Measurements from ENCODE around the gene ORAI3.

The ORAI3 gene

DNA sequence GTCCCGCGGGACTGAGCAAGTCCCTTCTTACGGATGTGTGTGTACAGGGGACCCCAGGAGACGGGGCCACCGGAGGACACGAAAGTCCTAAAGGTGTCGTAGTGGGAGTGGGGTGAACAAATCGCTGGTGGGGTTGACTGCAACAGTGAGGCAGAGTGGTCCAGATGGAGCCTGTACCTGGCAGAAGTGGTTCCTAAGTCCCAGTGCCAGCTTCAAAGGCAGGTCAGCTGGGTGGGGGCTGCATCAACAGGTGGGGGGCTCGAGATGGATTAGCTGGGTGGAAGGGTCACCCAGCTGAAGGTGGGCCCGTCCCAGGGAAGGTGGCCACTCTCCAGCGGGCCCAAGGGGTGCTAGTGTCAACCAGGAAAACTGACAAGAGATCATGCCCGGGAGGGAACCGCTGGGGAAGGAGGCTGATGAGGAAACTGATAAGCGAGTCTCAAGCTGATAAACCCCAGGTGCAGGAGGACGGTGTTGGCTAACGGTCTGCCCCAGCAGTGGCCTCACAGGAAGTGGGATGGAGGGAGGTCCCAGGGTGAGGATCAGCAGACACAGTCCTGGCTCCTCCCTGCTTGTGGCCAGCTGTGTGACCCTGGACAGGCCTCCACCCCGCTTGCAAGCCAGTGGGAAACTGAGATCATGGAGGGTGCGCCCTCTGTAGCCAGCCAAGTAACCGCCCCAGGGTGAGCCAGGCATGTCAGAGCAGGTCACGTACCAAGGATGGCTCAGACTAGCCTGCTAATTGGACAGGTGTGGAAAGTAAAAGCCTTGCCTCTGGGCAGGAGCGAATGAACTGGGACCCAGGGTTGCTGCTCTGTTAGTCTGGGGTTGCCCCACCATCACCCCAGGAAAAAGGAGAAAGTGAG lies 1.0 kb downstream of the ORAI3 start:
- CTCF ChIA-PET: interaction anchor here (0.6 to 1.7 kb wide), 5 partner anchors 8 to 115 kb away, joined by 3 to 11 read pairs (median 4); no protein-coding TSS in a partner anchor
- DNase-seq (ENCODE audit: low spot score): peak; percentile 88
- peak overlapping the region; percentile 98 for H3K27ac ChIP-seq

DNA sequence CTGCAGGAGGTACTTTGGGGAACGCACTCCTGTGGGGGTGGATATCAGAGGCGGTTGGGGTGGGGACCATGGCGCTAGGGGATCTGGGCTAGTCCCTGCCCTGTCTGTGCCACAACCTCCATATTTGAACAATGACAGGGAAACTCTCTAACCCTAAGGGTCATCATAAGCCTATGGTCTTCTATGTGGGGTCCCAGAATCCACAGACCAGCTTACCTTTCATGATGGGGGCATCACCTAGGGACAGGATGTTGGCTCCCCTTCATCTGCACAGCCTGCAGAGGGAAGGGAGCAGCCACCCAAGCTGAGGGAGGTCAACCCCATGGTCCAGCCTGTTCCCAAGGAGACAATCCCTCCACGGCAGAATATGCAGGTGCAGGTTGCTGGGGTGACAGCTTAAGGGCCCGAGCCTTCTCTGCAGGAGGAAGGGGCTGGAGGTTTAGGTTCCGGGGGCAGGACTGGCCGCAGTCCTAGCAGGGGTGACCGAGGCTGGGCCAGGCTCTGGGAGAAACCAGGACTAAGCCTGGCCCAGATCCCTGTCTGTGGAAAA lies 1.7 kb downstream of the ORAI3 start:
- no peak for TF ChIP-seq CTCF (conservative IDR thresholded peaks at IDR 0.05; ENCODE audit: low read depth)
- no peak for DNase-seq (ENCODE audit: low spot score)
- H3K27ac ChIP-seq: peak overlapping the region; percentile 98
- CTCF ChIA-PET: interaction anchor here (1.1 to 1.7 kb wide), 2 partner anchors 9 to 49 kb away, joined by 4 to 11 read pairs; no protein-coding TSS in a partner anchor
- POLR2A ChIA-PET (ENCODE audit: low non-redundant PET): no interaction called here

More for the DNA sequence above, 1.0 kb downstream of the ORAI3 start:
- POLR2A ChIA-PET (ENCODE audit: low non-redundant PET): no interaction called here
- TF ChIP-seq CTCF (conservative IDR thresholded peaks at IDR 0.05; ENCODE audit: low read depth): no peak

GRCh38 chr16:30951193-30951592 lies 2.3 kb downstream of the ORAI3 start:
- no peak for DNase-seq (ENCODE audit: low spot score)
- H3K27ac ChIP-seq: peak overlapping the region; percentile 98
- ChIA-PET CTCF (interaction anchor here (1.7 kb wide), 1 partner anchor 10 kb away, joined by 11 read pairs; no protein-coding TSS in a partner anchor), POLR2A (ENCODE audit: low non-redundant PET) (no interaction called here)
- no peak for TF ChIP-seq CTCF (conservative IDR thresholded peaks at IDR 0.05; ENCODE audit: low read depth)

GRCh38 chr16:30951750-30952149 lies 2.9 kb downstream of the ORAI3 start:
- ChIA-PET CTCF (interaction anchor here (0.6 kb wide), 1 partner anchor 148 kb away, joined by 3 read pairs; no protein-coding TSS in a partner anchor), POLR2A (ENCODE audit: low non-redundant PET) (no interaction called here)
- peak overlapping the region; percentile 98 for H3K27ac ChIP-seq
- no peak for DNase-seq (ENCODE audit: low spot score)
- no peak for TF ChIP-seq CTCF (conservative IDR thresholded peaks at IDR 0.05; ENCODE audit: low read depth)

DNA sequence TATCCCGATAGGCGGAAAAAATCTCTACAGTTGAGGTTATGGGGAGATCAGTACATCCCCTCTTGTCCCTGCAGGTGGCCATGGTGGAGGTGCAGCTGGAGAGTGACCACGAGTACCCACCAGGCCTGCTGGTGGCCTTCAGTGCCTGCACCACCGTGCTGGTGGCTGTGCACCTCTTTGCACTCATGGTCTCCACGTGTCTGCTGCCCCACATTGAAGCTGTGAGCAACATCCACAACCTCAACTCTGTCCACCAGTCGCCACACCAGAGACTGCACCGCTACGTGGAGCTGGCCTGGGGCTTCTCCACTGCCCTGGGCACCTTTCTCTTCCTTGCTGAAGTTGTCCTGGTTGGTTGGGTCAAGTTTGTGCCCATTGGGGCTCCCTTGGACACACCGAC lies 4.2 kb downstream of the ORAI3 start:
- no peak for TF ChIP-seq CTCF (conservative IDR thresholded peaks at IDR 0.05; ENCODE audit: low read depth)
- ChIA-PET POLR2A (ENCODE audit: low non-redundant PET) (interaction anchor here (0.5 kb wide), 1 partner anchor 199 kb away, joined by 3 read pairs; no protein-coding TSS in a partner anchor), CTCF (interaction anchor here (0.7 to 1.4 kb wide), 5 partner anchors 11 to 519 kb away, joined by 3 to 5 read pairs (median 4); partner anchors contain the start of genes HSD3B7 and TGFB1I1)
- peak overlapping the region; percentile 98 for H3K27ac ChIP-seq
- DNase-seq (ENCODE audit: low spot score): no peak

- peak overlapping the region; percentile 98 for H3K27ac ChIP-seq
- no peak for DNase-seq (ENCODE audit: low spot score)
Measured at GRCh38 chr16:30953511-30954124, 4.8 kb downstream of the ORAI3 start.

More at GRCh38 chr16:30953511-30954124, 4.8 kb downstream of the ORAI3 start:
- CTCF ChIA-PET: interaction anchor here (0.6 to 1.4 kb wide), 9 partner anchors 11 to 518 kb away, joined by 3 to 5 read pairs (median 4); partner anchors contain the start of genes HSD3B7 and TGFB1I1
- peak; percentile 59; the same call in 1 of the 2 replicates for TF ChIP-seq CTCF (conservative IDR thresholded peaks at IDR 0.05; ENCODE audit: low read depth)
- POLR2A ChIA-PET (ENCODE audit: low non-redundant PET): no interaction called here

Data from RWPE1 (cell line).